GM20000 (cell line): ENCODE measurements around the gene DIDO1.

Experiments
- DNase-seq: peaks from one replicate; pipeline ENCODE4 v3.0.0; 2012; ENCODE audit warnings: low spot score
- TF ChIP-seq, protein P1 (sequence below): IDR thresholded peaks from 2 replicates; pipeline ENCODE4 v1.5.1; 2012; ENCODE audit warnings: mild to moderate bottlenecking, control low read depth; ENCODE audit errors: extremely low read depth, missing control alignments

The DIDO1 gene

DNA sequence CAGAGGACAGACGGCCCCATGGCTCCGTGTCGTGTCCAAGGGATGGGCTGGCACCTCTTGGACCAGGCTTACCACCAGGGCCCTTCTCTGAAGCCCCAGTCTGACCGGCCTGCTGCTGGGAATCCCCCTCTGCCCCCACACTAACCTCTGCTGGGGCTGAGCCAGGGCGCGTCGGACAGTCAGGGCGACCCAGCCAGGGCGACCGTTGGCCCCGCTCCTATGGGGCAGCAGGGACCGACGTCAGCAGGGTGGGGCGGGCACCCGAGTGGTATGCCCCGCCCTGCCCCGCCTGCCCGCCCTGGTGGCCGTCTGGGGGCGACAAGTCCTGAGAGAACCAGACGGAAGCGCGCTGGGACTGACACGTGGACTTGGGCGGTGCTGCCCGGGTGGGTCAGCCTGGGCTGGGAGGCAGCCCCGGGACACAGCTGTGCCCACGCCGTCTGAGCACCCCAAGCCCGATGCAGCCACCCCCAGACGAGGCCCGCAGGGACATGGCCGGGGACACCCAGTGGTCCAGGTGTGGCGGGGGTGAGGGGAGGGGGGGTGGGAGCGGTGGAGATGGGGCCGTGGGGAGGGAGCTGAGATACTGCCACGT, 26.2 kb upstream of the DIDO1 start, which contains the start of gene SLC17A9:
TSS of gene SLC17A9 (plus strand) at position 337 of the 595 bp plus-strand sequence. CDS start at position 459, 122 bp downstream.
- peak; percentile 90 for DNase-seq
- TF ChIP-seq, protein P1, sequence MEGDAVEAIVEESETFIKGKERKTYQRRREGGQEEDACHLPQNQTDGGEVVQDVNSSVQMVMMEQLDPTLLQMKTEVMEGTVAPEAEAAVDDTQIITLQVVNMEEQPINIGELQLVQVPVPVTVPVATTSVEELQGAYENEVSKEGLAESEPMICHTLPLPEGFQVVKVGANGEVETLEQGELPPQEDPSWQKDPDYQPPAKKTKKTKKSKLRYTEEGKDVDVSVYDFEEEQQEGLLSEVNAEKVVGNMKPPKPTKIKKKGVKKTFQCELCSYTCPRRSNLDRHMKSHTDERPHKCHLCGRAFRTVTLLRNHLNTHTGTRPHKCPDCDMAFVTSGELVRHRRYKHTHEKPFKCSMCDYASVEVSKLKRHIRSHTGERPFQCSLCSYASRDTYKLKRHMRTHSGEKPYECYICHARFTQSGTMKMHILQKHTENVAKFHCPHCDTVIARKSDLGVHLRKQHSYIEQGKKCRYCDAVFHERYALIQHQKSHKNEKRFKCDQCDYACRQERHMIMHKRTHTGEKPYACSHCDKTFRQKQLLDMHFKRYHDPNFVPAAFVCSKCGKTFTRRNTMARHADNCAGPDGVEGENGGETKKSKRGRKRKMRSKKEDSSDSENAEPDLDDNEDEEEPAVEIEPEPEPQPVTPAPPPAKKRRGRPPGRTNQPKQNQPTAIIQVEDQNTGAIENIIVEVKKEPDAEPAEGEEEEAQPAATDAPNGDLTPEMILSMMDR: no peak

DNA sequence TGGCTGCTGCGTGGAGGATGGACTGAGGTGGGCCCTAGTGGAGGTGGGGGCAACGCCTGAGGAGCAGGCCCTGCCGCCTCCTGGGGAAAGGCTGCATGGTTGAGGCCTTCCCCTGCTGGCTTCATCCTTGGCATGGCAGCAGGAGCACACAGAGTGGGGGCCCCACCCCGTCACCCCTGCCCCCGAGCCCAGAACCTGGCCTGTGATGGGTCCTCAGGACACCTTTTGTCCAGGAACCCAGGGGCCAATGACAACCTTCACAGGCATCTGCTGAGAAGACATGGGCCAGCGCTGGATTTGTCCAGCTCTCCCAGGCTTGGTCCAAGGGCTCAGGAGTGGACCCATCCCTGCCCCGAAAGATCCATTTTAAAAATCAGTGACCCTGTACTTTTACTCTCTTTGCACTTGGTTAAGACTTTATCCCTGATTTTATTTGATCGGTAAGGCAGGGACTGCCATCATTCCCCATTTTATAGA, 25.6 kb upstream of the DIDO1 start:
- TF ChIP-seq, protein P1: no peak
- DNase-seq: no peak

DNA sequence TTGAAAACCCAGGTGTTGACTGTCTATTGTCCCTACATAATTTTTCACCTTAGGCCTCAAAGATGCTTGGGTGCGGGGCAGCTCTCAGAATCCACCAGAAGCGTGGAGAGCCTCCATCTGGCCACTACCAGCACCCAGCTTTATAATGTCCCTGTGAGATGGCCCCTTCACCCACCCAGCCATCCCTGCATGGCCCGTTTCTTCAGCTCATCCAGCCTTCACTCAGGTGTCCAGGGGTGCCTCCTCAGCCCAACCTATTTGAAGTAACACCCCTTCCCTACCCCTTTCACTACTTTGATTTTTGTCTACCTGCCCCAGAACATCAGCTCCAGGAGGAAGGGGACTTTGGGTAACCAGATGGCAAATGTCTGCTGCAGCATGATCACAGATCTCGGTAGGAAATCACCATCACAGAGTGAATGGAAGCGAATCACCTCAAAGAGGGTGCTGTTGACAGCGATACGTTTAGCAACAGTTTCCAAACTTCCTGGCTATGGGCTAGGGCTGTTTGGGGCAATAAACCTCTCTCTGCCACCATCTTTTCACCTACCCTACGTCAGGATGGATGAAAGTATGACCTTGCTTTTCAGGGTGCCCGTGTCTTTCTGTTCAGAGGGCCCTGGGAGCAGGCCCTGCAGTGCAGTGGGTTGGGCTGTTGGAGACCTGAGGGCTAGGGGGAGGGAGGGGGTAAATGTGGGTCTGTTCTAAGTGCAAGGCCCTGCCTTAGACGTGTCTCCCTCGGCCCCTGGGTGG, 25.0 kb upstream of the DIDO1 start:
- TF ChIP-seq, protein P1: no peak
- DNase-seq: no peak

DNA sequence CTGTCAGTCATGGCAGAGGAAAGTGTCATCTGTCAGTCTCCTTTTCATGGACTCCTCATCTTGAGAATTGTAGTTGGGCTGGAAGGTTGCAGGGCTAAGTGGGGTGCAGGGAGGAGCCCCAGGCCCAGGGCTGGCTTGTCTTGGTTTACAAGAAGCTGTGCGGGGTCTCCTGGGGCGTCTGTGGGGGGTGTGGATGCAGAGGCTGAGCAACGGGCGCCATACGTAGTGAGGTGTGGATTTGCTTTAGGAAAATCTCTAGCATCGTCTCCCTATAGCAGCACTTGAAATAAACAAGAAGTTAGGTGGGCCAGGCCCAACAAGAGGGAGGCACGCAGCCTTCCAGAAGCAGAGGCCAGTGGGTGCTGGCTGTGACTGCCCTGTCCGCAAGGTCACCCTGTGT, 24.4 kb upstream of the DIDO1 start:
- no peak for DNase-seq
- TF ChIP-seq, protein P1: no peak

DNA sequence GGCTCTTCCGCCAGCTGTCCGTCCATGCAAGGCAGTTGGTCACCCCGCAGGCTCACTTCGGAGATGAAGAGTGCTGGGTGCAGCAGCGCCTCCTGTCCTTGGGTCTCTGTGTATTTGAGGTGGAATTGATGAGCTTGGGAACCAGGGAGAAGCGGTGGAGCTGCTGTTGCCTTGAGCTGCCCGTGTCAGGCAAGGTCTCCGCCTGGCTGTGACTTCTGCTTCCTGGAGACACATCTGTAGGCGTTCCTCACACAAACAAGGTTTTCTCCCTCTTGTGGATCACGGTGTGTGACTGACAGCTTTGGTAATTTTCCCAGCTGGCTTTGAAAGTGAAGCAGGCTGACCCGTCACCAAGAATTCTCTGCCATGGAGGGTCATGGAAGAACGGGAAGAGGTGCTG, 23.7 kb upstream of the DIDO1 start:
- no peak for DNase-seq
- TF ChIP-seq, protein P1: no peak

DNA sequence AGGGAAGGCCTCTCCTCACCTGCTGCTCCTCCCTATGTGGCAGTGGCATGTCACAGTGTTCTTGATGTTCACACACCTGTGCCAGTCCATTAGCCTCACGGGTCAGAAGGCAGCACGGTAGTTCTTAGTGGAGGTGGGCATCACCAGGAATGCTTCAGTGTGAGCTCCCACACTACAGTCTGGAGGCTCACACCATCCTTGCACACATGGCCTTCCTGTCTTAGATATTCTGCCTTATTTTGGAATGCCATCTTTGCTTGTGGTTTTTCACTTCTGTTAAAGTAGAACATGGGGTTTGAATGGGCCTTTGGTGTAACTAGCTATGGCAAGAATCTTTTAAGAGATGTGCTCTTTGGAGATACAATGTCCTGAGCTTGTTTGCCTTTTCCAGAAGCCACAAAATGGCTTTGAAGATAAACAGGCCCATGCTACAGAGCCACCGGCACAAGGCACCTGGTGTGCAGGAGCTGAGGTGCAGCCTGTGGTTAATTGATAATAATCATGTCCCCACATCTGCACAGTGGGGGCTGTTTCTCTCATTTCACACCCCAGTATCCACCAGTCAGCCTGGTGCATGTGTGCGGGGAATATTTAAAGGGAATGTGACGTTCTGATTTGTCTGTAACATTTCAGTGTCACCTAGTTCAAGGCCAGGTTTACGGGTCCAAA, 23.0 kb upstream of the DIDO1 start:
- no peak for DNase-seq
- TF ChIP-seq, protein P1: no peak

DNA sequence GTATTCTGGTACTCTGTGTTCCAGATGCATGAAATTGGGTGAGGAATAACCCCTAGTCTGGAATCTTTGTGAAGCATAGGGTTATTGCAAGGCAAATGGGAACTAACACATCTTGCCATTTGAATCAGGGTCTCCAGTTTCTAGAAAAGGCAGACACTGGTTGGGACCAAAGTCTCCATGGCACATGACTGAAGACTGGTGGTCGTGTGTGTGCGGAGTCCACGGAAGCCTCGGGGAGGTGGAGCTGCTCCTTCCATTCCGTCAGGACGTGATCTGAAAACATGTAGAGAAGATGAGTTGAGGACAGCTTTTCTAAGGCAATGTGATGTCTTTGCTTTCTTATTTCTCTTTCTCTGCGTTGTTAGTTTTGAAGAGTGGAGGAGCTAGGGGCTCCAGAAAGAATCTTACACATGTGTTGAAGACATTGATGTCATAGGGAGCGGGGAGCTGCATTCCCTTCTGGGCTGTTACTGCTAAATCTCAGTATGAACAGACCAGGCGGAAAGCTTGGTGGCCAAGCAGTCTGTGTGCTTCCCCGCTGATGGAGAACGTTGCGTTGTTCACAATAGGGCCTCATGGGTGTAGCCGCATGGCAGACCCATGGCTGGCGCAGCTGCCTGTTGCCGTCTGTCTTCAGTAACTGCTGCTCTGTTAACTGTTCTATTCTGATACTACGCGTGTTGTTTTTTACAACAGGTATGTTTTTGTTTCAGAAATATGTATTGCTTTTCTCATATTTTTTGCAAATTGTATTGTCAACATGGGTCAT, 21.4 kb upstream of the DIDO1 start:
- no peak for DNase-seq
- TF ChIP-seq, protein P1: no peak
